CD4-positive, alpha-beta T cell treated with Interleukin-15 for 4 hours (primary cell): ENCODE results near the gene GPX3.

Experiments used
- DNase-seq: peaks from one replicate; pipeline ENCODE4 v3.0.0-alpha.2; 2020; ENCODE audit warnings: low spot score

The GPX3 gene

GRCh38 chr5:151034422-151035379 lies 14.3 kb downstream of the GPX3 start:
- DNase-seq, result no peak

- no peak for DNase-seq
Measured at GRCh38 chr5:151036556-151036955, 16.2 kb downstream of the GPX3 start.

- DNase-seq, result no peak
Measured at GRCh38 chr5:151037561-151038411, 17.4 kb downstream of the GPX3 start.

- no peak for DNase-seq
Measured at GRCh38 chr5:151038412-151038745, 18.0 kb downstream of the GPX3 start.

- no peak for DNase-seq
Measured at GRCh38 chr5:151038801-151039238, 18.4 kb downstream of the GPX3 start.

- DNase-seq, result no peak
Measured at GRCh38 chr5:151039665-151040064, 19.3 kb downstream of the GPX3 start.

GRCh38 chr5:151040211-151040747 lies 19.9 kb downstream of the GPX3 start:
- DNase-seq, result no peak

GRCh38 chr5:151041577-151042268 lies 21.3 kb downstream of the GPX3 start:
- DNase-seq, result no peak

GRCh38 chr5:151042453-151043093 lies 22.2 kb downstream of the GPX3 start:
- no peak for DNase-seq

GRCh38 chr5:151047814-151048425 lies 27.5 kb downstream of the GPX3 start:
- peak; percentile 36 for DNase-seq

GRCh38 chr5:151048526-151048925 lies 28.1 kb downstream of the GPX3 start:
- no peak for DNase-seq

GRCh38 chr5:151051066-151051930 lies 30.9 kb downstream of the GPX3 start:
- peak; percentile 69 for DNase-seq

- no peak for DNase-seq
Measured at GRCh38 chr5:151051931-151052608, 31.7 kb downstream of the GPX3 start.

- no peak for DNase-seq
Measured at GRCh38 chr5:151052836-151053235, 32.4 kb downstream of the GPX3 start.

- DNase-seq, result no peak
Measured at GRCh38 chr5:151053796-151054462, 33.5 kb downstream of the GPX3 start.

GRCh38 chr5:151054709-151055108 lies 34.3 kb downstream of the GPX3 start:
- DNase-seq, result no peak

- DNase-seq, result no peak
Measured at GRCh38 chr5:151055336-151055735, 34.9 kb downstream of the GPX3 start.

- no peak for DNase-seq
Measured at GRCh38 chr5:151056379-151057325, 36.3 kb downstream of the GPX3 start.
